GM12878 (cell line): ENCODE measurements around the gene SCAMP5.

Experiments
- RAD21 ChIP-seq: IDR thresholded peaks from 2 replicates; pipeline ENCODE4 v1.6.1; 2011; ENCODE audit warnings: mild to moderate bottlenecking, low read depth, low read length, moderate library complexity; ENCODE audit not compliant: insufficient read depth
- RAD51 ChIP-seq: fragments of 450-650 bp; IDR thresholded peaks from 2 replicates; pipeline ENCODE4 v1.6.1; 2016; ENCODE audit warnings: moderate library complexity, mild to moderate bottlenecking, inconsistent platforms
- SIN3A ChIP-seq: IDR thresholded peaks from 2 replicates; pipeline ENCODE4 v1.6.1; 2012; ENCODE audit warnings: low read depth, low read length, improper control_type of control experiment
- SUZ12 ChIP-seq: fragments of 200-600 bp; sonication (generic); IDR thresholded peaks from one replicate; pipeline ENCODE4 v1.6.1; 2018; ENCODE audit warnings: antibody characterized with exemption, mild to moderate bottlenecking; ENCODE audit not compliant: unreplicated experiment
- TAF1 ChIP-seq: IDR thresholded peaks from 2 replicates; pipeline ENCODE4 v1.6.1; 2011; ENCODE audit warnings: mild to moderate bottlenecking, low read depth, low read length, borderline replicate concordance
- TF ChIP-seq, protein P1 (sequence below), 3 experiments: IDR thresholded peaks in 2 of 3; conservative IDR thresholded peaks in 1 of 3; 2 replicates each; pipeline ENCODE4 v1.5.1; 2011; ENCODE audit warnings: low read depth in 3 of 3, low read length in 3 of 3, mild to moderate bottlenecking in 3 of 3, control low read depth in 2 of 3, moderate library complexity in 2 of 3, inconsistent platforms in 1 of 3, mixed read lengths in 1 of 3; ENCODE audit not compliant: control insufficient read depth in 2 of 3, insufficient read depth in 1 of 3; ENCODE audit errors: extremely low read depth in 1 of 3
- TF ChIP-seq, protein P2 (sequence below): fragments of 450-650 bp; formaldehyde crosslinking; IDR thresholded peaks from 2 replicates; pipeline ENCODE4 v1.4.0; 2020; ENCODE audit warnings: mild to moderate bottlenecking, moderate library complexity
- TF ChIP-seq, protein P3 (sequence below): fragments of 450-650 bp; formaldehyde crosslinking; IDR thresholded peaks from 2 replicates; pipeline ENCODE4 v1.4.0; 2022; ENCODE audit warnings: mild to moderate bottlenecking, moderate library complexity

DNA sequence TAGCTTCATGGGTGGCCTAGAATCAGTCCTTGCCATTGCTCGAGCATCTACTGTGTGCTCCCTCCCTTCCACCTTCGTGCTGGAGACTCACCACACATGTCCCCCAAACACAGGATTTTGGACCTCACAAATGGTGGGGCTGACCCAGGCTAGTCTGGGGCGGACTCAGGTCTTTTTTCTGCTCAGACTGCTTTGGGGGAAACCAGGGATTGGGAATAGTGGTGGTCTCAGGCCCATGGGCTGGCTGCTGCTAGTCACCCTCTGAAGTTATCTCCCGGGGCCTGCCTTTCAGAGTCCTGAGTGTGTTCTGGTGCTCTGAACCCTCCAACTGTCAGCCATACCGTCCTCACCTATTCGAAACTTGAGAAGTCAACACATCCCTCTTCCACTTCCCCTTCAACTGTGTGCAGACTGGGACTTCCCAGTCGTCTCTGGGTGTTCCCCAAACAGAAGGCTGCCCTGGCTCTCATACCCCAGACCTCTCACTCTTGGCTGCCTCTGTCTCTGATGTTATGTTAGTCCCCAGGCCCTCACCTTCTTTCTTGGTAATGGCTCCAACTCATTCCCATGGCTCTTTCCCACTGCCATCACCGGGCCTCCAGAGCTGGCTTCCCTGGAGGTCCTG is 74.0 kb downstream of the SCAMP5 start:
- TF ChIP-seq, protein P1, sequence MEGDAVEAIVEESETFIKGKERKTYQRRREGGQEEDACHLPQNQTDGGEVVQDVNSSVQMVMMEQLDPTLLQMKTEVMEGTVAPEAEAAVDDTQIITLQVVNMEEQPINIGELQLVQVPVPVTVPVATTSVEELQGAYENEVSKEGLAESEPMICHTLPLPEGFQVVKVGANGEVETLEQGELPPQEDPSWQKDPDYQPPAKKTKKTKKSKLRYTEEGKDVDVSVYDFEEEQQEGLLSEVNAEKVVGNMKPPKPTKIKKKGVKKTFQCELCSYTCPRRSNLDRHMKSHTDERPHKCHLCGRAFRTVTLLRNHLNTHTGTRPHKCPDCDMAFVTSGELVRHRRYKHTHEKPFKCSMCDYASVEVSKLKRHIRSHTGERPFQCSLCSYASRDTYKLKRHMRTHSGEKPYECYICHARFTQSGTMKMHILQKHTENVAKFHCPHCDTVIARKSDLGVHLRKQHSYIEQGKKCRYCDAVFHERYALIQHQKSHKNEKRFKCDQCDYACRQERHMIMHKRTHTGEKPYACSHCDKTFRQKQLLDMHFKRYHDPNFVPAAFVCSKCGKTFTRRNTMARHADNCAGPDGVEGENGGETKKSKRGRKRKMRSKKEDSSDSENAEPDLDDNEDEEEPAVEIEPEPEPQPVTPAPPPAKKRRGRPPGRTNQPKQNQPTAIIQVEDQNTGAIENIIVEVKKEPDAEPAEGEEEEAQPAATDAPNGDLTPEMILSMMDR (IDR thresholded peaks at IDR 0.05 in 2 of 3, conservative IDR thresholded peaks at IDR 0.05 in 1 of 3; ENCODE audit: control insufficient read depth in 2 of 3, extremely low read depth in 1 of 3, insufficient read depth in 1 of 3, low read depth in 3 of 3, low read length in 3 of 3), result no peak
- TF ChIP-seq SUZ12, result no peak
- TF ChIP-seq TAF1, result peak; percentile 53; the same call in 1 of the 2 replicates
- TF ChIP-seq SIN3A, result no peak
- TF ChIP-seq, protein P2, sequence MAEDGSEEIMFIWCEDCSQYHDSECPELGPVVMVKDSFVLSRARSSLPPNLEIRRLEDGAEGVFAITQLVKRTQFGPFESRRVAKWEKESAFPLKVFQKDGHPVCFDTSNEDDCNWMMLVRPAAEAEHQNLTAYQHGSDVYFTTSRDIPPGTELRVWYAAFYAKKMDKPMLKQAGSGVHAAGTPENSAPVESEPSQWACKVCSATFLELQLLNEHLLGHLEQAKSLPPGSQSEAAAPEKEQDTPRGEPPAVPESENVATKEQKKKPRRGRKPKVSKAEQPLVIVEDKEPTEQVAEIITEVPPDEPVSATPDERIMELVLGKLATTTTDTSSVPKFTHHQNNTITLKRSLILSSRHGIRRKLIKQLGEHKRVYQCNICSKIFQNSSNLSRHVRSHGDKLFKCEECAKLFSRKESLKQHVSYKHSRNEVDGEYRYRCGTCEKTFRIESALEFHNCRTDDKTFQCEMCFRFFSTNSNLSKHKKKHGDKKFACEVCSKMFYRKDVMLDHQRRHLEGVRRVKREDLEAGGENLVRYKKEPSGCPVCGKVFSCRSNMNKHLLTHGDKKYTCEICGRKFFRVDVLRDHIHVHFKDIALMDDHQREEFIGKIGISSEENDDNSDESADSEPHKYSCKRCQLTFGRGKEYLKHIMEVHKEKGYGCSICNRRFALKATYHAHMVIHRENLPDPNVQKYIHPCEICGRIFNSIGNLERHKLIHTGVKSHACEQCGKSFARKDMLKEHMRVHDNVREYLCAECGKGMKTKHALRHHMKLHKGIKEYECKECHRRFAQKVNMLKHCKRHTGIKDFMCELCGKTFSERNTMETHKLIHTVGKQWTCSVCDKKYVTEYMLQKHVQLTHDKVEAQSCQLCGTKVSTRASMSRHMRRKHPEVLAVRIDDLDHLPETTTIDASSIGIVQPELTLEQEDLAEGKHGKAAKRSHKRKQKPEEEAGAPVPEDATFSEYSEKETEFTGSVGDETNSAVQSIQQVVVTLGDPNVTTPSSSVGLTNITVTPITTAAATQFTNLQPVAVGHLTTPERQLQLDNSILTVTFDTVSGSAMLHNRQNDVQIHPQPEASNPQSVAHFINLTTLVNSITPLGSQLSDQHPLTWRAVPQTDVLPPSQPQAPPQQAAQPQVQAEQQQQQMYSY (CRISPR knock-in tag), result no peak
- TF ChIP-seq RAD21, result no peak; the same call in 1 of the 2 replicates
- TF ChIP-seq, protein P3, sequence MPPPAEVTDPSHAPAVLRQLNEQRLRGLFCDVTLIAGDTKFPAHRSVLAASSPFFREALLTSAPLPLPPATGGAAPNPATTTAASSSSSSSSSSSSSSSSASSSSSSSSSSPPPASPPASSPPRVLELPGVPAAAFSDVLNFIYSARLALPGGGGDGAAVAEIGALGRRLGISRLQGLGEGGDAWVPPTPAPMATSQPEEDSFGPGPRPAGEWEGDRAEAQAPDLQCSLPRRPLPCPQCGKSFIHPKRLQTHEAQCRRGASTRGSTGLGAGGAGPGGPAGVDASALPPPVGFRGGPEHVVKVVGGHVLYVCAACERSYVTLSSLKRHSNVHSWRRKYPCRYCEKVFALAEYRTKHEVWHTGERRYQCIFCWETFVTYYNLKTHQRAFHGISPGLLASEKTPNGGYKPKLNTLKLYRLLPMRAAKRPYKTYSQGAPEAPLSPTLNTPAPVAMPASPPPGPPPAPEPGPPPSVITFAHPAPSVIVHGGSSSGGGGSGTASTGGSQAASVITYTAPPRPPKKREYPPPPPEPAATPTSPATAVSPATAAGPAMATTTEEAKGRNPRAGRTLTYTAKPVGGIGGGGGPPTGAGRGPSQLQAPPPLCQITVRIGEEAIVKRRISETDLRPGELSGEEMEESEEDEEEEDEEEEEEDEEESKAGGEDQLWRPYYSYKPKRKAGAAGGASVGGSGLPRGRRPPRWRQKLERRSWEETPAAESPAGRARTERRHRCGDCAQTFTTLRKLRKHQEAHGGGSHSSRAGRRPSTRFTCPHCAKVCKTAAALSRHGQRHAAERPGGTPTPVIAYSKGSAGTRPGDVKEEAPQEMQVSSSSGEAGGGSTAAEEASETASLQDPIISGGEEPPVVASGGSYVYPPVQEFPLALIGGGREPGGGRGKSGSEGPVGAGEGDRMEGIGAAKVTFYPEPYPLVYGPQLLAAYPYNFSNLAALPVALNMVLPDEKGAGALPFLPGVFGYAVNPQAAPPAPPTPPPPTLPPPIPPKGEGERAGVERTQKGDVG, result no peak
- no peak for TF ChIP-seq RAD51
